Measurements from ENCODE around the gene EMILIN3.
"Not testable (repeated sequence)": the region's sequence is repeated elsewhere in the genome, so short reads cannot be mapped to it uniquely, and the experiment has no call there.

Gene EMILIN3

DNA sequence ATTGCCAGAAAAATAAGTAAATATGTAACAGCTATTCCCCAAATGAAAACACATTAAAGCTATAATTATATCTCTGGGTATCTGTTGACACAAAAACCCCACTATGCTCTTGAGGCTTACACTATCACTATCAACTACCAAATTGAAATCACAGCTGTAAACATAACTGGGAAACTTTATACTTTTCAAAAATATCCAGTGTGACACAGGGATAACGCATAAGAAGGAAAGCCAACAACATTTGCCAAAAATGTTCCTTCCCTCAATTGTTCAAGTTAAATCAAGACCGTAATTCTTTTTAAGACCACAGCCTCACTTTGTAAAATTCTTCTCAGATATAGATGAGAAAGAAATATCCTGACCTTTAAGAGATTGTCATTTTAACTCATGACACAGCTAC is 52.2 kb downstream of the EMILIN3 start:
- WGBS (ENCODE audit: extremely low coverage, insufficient coverage, low lambda C conversion rate), result no CpG with 5 or more reads among the region's 2 CpGs
- Histone ChIP-seq H3K4me3 (ENCODE audit: low read length) (no peak overlapping the region), H3K23ac (ENCODE audit: low read length) (no peak overlapping the region)

DNA sequence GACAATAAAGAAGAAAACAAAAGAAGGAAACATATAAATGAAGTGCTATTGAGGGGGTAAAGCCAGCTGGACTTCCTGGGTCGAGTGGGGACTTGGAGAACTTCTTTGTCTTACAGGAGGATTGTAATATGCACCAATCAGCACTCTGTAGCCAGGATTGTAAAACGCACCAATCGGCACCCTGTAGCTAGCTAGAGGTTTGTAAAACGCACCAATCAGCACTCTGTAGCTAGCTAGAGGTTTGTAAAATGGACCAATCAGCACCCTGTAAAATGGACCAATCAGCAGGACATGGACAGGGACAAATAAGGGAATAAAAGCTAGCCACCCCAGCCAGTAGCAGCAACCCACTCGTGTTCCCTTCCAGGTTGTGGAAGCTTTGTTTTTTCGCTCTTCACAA is 54.6 kb downstream of the EMILIN3 start:
- not testable (repeated sequence) for H3K4me1 ChIP-seq (ENCODE audit: control insufficient read depth, low read depth, low read length); H3K79me1 ChIP-seq (ENCODE audit: low read length); H3K4me2 ChIP-seq (ENCODE audit: low read length); H2BK5ac ChIP-seq (ENCODE audit: low read length); H2BK120ac ChIP-seq (ENCODE audit: low read depth, low read length); H3K27me3 ChIP-seq (ENCODE audit: insufficient read depth, low read length, poor library complexity); H3K9ac ChIP-seq (ENCODE audit: low read length); H2BK15ac ChIP-seq (replicated peaks; ENCODE audit: low read depth); H3K4ac ChIP-seq (ENCODE audit: low read depth, low read length); H3K56ac ChIP-seq (ENCODE audit: low read length); H3K23ac ChIP-seq (ENCODE audit: low read length); H3K18ac ChIP-seq (ENCODE audit: low read length); H2AK5ac ChIP-seq (ENCODE audit: low read length); H3K79me2 ChIP-seq (ENCODE audit: control insufficient read depth, insufficient read depth, low read length); DNase-seq; H3K4me3 ChIP-seq (ENCODE audit: low read length); H3K36me3 ChIP-seq (ENCODE audit: control insufficient read depth, insufficient read depth, low read length); H4K5ac ChIP-seq (ENCODE audit: low read length); H3K27ac ChIP-seq (ENCODE audit: low read depth, low read length); H4K8ac ChIP-seq (ENCODE audit: low read depth, low read length)
- WGBS (ENCODE audit: extremely low coverage, insufficient coverage, low lambda C conversion rate), result no CpG with 5 or more reads among the region's 6 CpGs

More for the DNA sequence above, 52.2 kb downstream of the EMILIN3 start:
- Histone ChIP-seq H3K4me2 (ENCODE audit: low read length) (no peak overlapping the region), H3K79me2 (ENCODE audit: control insufficient read depth, insufficient read depth, low read length) (no peaks in the 10 kb centered on the region), H3K79me1 (ENCODE audit: low read length) (no peaks in the 10 kb centered on the region), H3K4ac (ENCODE audit: low read depth, low read length) (no peak overlapping the region), H2AK5ac (ENCODE audit: low read length) (no peak overlapping the region), H4K5ac (ENCODE audit: low read length) (no peak overlapping the region), H3K36me3 (ENCODE audit: control insufficient read depth, insufficient read depth, low read length) (no peaks in the 10 kb centered on the region), H4K8ac (ENCODE audit: low read depth, low read length) (no peak overlapping the region), H3K9ac (ENCODE audit: low read length) (no peak overlapping the region), H3K27me3 (ENCODE audit: insufficient read depth, low read length, poor library complexity) (no peaks in the 10 kb centered on the region), H3K4me1 (ENCODE audit: control insufficient read depth, low read depth, low read length) (no peaks in the 10 kb centered on the region), H2BK15ac (replicated peaks; ENCODE audit: low read depth) (no peak overlapping the region), H2BK120ac (ENCODE audit: low read depth, low read length) (no peak overlapping the region), H2BK5ac (ENCODE audit: low read length) (no peak overlapping the region), H3K18ac (ENCODE audit: low read length) (no peak overlapping the region), H3K56ac (ENCODE audit: low read length) (no peak overlapping the region), H3K27ac (ENCODE audit: low read depth, low read length) (no peak overlapping the region)
- DNase-seq, result no peak
